LNCAP (cell line): ENCODE measurements around the gene SRBD1.

Source experiments
- TF ChIP-seq, protein P1 (sequence below): fragments of 450-650 bp; IDR thresholded peaks from 2 replicates; pipeline ENCODE4 v1.5.1; 2017; ENCODE audit warnings: mild to moderate bottlenecking

The SRBD1 gene

DNA sequence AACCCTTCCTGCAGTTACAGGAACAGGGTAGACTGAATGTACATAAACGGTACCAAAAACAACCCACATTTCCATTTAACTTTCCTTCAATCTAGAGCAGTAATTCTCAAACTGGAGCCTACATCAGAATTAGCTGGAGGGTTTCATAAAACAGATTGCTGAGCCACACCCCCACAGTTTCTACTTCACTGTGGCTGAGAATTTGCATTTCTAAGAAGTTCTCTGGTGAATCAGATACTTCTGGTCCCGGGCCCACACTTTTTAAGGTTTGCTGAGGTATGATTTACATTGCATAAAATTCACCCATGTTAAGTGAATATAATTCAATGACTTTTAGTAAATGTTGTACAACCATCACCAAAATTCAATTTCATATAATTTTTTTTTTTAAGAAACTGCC, 113.7 kb downstream of the SRBD1 start:
- TF ChIP-seq, protein P1, sequence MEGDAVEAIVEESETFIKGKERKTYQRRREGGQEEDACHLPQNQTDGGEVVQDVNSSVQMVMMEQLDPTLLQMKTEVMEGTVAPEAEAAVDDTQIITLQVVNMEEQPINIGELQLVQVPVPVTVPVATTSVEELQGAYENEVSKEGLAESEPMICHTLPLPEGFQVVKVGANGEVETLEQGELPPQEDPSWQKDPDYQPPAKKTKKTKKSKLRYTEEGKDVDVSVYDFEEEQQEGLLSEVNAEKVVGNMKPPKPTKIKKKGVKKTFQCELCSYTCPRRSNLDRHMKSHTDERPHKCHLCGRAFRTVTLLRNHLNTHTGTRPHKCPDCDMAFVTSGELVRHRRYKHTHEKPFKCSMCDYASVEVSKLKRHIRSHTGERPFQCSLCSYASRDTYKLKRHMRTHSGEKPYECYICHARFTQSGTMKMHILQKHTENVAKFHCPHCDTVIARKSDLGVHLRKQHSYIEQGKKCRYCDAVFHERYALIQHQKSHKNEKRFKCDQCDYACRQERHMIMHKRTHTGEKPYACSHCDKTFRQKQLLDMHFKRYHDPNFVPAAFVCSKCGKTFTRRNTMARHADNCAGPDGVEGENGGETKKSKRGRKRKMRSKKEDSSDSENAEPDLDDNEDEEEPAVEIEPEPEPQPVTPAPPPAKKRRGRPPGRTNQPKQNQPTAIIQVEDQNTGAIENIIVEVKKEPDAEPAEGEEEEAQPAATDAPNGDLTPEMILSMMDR: no peak

GRCh38 chr2:45496869-45497268, 114.2 kb downstream of the SRBD1 start:
- TF ChIP-seq, protein P1: no peak

DNA sequence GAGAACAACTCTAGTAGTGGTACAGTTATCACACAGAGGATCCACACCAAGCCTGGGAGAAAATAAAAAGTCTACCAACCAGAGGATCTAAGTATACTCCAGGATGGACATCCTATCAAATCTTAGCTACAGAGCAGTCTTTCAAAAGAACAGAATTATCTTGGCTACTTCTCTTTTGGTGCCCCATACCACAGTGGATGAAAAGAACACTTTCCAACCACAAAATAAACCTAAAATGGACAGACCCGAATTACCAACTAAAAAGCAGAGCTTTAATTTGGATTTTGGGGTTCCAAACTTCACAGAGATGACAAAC, 116.1 kb downstream of the SRBD1 start:
- TF ChIP-seq, protein P1: no peak; the same call in 1 of the 2 replicates

- TF ChIP-seq, protein P1: peak; percentile 54; the same call in 1 of the 2 replicates
Measured at GRCh38 chr2:45494275-45494977, 116.6 kb downstream of the SRBD1 start.

DNA sequence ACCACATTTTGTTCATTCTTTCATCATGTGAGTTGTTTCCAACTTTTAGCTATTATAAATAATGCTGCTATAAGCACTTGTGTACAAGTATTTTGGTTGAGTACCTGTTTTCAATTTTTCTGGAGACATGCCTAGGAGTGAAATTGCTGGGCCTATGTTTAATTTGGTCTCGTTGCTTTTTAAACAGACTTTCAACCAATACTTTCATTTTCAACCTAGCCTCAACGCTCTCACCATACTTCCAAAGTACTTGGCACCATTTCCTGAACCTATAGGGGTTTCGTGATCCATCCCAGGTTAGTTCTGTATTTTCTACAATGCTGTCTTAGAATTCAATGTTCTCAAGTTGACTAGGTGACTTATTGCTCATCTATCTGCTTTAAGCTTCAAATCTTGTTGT, 126.1 kb downstream of the SRBD1 start:
- TF ChIP-seq, protein P1: no peak

- TF ChIP-seq, protein P1: no peak
Measured at GRCh38 chr2:45483997-45484396, 127.1 kb downstream of the SRBD1 start.

DNA sequence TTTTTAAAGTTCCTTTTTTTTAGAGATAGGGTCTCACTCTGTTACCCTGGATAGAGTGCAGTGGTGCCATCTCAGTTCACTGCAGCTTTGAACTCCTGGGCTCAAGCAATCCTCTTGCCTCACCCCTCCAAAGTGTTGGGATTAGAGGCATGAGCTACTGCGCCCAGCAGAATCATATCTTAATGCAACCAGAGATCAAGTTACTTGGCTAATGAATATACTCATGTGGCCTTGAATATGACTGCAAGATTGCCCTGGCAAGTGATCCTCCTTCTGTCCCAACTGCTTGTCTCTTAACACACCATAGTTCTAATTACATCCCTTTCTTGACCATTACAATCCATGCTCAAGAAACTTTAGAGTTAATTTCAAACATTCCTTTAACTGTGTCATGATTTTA, 133.5 kb downstream of the SRBD1 start:
- TF ChIP-seq, protein P1: no peak

DNA sequence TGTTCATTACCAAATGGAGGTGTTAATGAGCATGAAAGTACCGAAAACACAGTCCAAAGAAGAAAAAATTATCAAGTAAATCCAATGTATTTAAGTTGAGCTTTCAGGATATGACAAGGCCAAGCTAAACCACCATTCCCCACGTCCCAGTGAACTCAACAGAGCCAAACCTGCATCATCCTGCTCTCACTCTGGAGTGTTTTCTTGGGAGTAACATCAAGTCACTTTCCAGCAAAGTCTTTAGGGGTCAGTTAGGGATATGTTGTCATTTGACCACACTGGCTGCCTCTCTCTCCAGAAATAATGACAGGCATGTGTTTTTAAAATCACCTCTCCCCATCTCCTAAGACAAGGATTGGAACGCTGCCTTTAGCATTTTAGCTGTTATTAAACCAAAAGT, 140.5 kb downstream of the SRBD1 start:
- TF ChIP-seq, protein P1: no peak
